Measurements from ENCODE around the gene A3GALT2.

DNA sequence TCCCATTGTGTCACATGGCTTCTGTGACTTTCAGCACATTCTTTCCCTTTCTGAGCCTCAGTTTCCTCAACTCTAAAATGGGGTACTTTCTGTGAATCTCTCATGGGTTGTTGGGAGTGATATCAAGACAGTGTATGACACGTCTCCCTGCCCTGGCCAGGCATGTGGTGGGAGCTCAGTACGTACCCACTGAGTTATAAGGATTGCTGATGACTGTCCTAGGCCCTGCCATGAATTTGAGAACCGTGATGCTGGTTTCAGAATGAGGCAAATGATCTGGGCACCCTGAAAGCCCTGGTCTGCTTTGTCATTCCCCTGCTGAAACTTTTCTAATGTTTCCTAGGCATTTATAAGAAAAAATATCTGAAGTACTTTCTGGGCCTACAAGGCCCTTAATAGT is 61.0 kb downstream of the A3GALT2 start:
- TF ChIP-seq, protein P1, sequence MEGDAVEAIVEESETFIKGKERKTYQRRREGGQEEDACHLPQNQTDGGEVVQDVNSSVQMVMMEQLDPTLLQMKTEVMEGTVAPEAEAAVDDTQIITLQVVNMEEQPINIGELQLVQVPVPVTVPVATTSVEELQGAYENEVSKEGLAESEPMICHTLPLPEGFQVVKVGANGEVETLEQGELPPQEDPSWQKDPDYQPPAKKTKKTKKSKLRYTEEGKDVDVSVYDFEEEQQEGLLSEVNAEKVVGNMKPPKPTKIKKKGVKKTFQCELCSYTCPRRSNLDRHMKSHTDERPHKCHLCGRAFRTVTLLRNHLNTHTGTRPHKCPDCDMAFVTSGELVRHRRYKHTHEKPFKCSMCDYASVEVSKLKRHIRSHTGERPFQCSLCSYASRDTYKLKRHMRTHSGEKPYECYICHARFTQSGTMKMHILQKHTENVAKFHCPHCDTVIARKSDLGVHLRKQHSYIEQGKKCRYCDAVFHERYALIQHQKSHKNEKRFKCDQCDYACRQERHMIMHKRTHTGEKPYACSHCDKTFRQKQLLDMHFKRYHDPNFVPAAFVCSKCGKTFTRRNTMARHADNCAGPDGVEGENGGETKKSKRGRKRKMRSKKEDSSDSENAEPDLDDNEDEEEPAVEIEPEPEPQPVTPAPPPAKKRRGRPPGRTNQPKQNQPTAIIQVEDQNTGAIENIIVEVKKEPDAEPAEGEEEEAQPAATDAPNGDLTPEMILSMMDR (tag by site-specific recombination; IDR thresholded peaks at IDR 0.05): no peak
- TF ChIP-seq TCF7L2 (IDR thresholded peaks at IDR 0.05; ENCODE audit: borderline replicate concordance, low read depth, low read length): no peak
- no peak for TF ChIP-seq ZNF324 (tag by site-specific recombination; IDR thresholded peaks at IDR 0.05)
- no peak for TF ChIP-seq ZNF274 (IDR thresholded peaks at IDR 0.05; ENCODE audit: low read length)
- TF ChIP-seq ZNF274 (tag by site-specific recombination; IDR thresholded peaks at IDR 0.05; ENCODE audit: borderline replicate concordance): no peak
- TF ChIP-seq ZNF768 (tag by site-specific recombination; IDR thresholded peaks at IDR 0.05): no peak
- TF ChIP-seq KLF10 (tag by site-specific recombination; IDR thresholded peaks at IDR 0.05): no peak
